H1 (cell line): ENCODE results near the gene POLDIP3. TPM values are rescaled to one million over a fixed set of nuclear protein-coding genes. Genes with fewer than 3 reads are reported as not detected.

ENCODE experiments used
- CTCF ChIA-PET: fragments of 300-600 bp; sonication (Branson Sonifier 250); formaldehyde crosslinking; loops from one replicate; lab custom pipeline; 2021; ENCODE audit not compliant: partially characterized antibody; lab: Charles Lee
- POLR2A ChIA-PET: fragments of 300-600 bp; sonication (Branson Sonifier 250); formaldehyde crosslinking; loops from one replicate; lab custom pipeline; 2021; ENCODE audit warnings: inconsistent platforms; ENCODE audit not compliant: partially characterized antibody; lab: Charles Lee
- DNase-seq, 2 experiments: peaks; one replicate each; pipeline versions ENCODE4 v3.0.0 to v3.0.0-alpha.2; 2010 to 2022; ENCODE audit warnings: low spot score in 2 of 2, low read depth in 1 of 2, mixed read lengths in 1 of 2
- FAIRE-seq: peaks from 2 replicates; lab custom pipeline; 2011; peaks lifted over from hg19 to GRCh38; lab: Jason Lieb, UNC
- H2AFZ ChIP-seq: 2 replicates; pipeline ENCODE4 v1.8.1; 2012; ENCODE audit warnings: low read length, inconsistent platforms
- H2AK5ac ChIP-seq: 2 replicates; pipeline ENCODE4 v1.6.1; 2013; ENCODE audit warnings: low read depth, low read length
- H2BK120ac ChIP-seq: replicated peaks from 2 replicates; pipeline ENCODE3; 2013; ENCODE audit warnings: low read depth, low read length, inconsistent platforms
- H2BK12ac ChIP-seq: 2 replicates; pipeline ENCODE4 v1.6.1; 2013; ENCODE audit warnings: low read depth, low read length
- H2BK15ac ChIP-seq: 2 replicates; pipeline ENCODE4 v1.6.1; 2013; ENCODE audit warnings: low read length
- H2BK20ac ChIP-seq: 2 replicates; pipeline ENCODE4 v1.6.1; 2013; ENCODE audit warnings: low read length
- H2BK5ac ChIP-seq: 2 replicates; pipeline ENCODE4 v1.6.1; 2013; ENCODE audit warnings: low read depth, low read length
- H3K14ac ChIP-seq: 2 replicates; pipeline ENCODE4 v1.6.1; 2013; ENCODE audit warnings: inconsistent platforms; ENCODE audit not compliant: insufficient read length
- H3K18ac ChIP-seq: 2 replicates; pipeline ENCODE4 v1.6.1; 2013; ENCODE audit warnings: low read length; ENCODE audit errors: extremely low read depth
- H3K23ac ChIP-seq: 2 replicates; pipeline ENCODE4 v1.6.1; 2013; ENCODE audit warnings: inconsistent platforms; ENCODE audit not compliant: insufficient read length
- H3K23me2 ChIP-seq: 2 replicates; pipeline ENCODE4 v1.6.1; 2013; ENCODE audit warnings: low read depth, low read length
- H3K27ac ChIP-seq: 2 replicates; pipeline ENCODE4 v1.6.1; 2011; ENCODE audit warnings: low read depth, low read length, inconsistent platforms
- H3K27me3 ChIP-seq, 4 experiments: replicated peaks in 1 of 4; 1 replicate in 1 of 4; 2 replicates in 3 of 4; pipeline versions ENCODE4 v1.6.1 to v1.8.1; 2011 to 2013; ENCODE audit warnings: low read length in 3 of 4, mild to moderate bottlenecking in 3 of 4, inconsistent platforms in 2 of 4, mixed read lengths in 2 of 4, moderate library complexity in 1 of 4; ENCODE audit not compliant: control insufficient read depth in 3 of 4, insufficient read depth in 3 of 4; ENCODE audit errors: extremely low read depth in 1 of 4
- H3K36me3 ChIP-seq, 4 experiments: 2 replicates each; pipeline versions ENCODE4 v1.6.1 to v1.8.1; 2011 to 2013; ENCODE audit warnings: mild to moderate bottlenecking in 4 of 4, low read length in 3 of 4, moderate library complexity in 2 of 4, control low read depth in 1 of 4, inconsistent platforms in 1 of 4; ENCODE audit not compliant: insufficient read depth in 4 of 4, control insufficient read depth in 2 of 4
- H3K4ac ChIP-seq: replicated peaks from 2 replicates; pipeline ENCODE3; 2013; ENCODE audit warnings: low read length, low read depth, mixed read lengths, inconsistent platforms; ENCODE audit not compliant: insufficient read length
- H3K4me1 ChIP-seq, 4 experiments: replicated peaks in 1 of 4; 1 replicate in 1 of 4; 2 replicates in 3 of 4; pipeline versions ENCODE4 v1.6.1 to v1.8.1; 2011 to 2013; ENCODE audit warnings: low read length in 3 of 4, inconsistent platforms in 2 of 4, mixed read lengths in 1 of 4; ENCODE audit not compliant: insufficient read depth in 4 of 4, control insufficient read depth in 3 of 4
- H3K4me2 ChIP-seq, 2 experiments: 2 replicates each; pipeline versions ENCODE4 v1.6.1 to v1.8.1; 2011 to 2013; ENCODE audit warnings: low read depth in 2 of 2, low read length in 2 of 2, control low read depth in 1 of 2, inconsistent platforms in 1 of 2, mild to moderate bottlenecking in 1 of 2; ENCODE audit not compliant: insufficient read depth in 1 of 2
- H3K4me3 ChIP-seq, 4 experiments: fragments of 200-600, 300-600 bp in 1 of 4; sonication (generic), shearing (Covaris generic), sonication (Bioruptor Twin) in 1 of 4; 2 replicates each; pipeline versions ENCODE4 v1.5.1 to v1.8.1; 2011 to 2016; ENCODE audit warnings: low read length in 4 of 4, low read depth in 3 of 4, control low read depth in 2 of 4, inconsistent platforms in 2 of 4, mild to moderate bottlenecking in 2 of 4, mixed read lengths in 1 of 4, moderate library complexity in 1 of 4; ENCODE audit not compliant: insufficient read depth in 2 of 4; ENCODE audit errors: extremely low read depth in 1 of 4
- H3K56ac ChIP-seq: replicated peaks from 2 replicates; pipeline ENCODE3; 2013; ENCODE audit warnings: low read depth, mild to moderate bottlenecking, mixed read lengths, low read length, inconsistent platforms; ENCODE audit not compliant: insufficient read length
- H3K79me1 ChIP-seq: 2 replicates; pipeline ENCODE4 v1.6.1; 2013; ENCODE audit warnings: low read depth, low read length, control low read depth
- H3K79me2 ChIP-seq, 2 experiments: 2 replicates each; pipeline versions ENCODE4 v1.6.1 to v1.8.1; 2012 to 2013; ENCODE audit warnings: low read length in 2 of 2, mild to moderate bottlenecking in 2 of 2, inconsistent platforms in 1 of 2; ENCODE audit not compliant: insufficient read depth in 2 of 2, control insufficient read depth in 1 of 2
- H3K9ac ChIP-seq, 4 experiments: replicated peaks in 1 of 4; 1 replicate in 1 of 4; 2 replicates in 3 of 4; pipeline versions ENCODE4 v1.6.1 to v1.8.1; 2011 to 2013; ENCODE audit warnings: low read depth in 3 of 4, low read length in 3 of 4, control low read depth in 2 of 4, mild to moderate bottlenecking in 2 of 4, moderate library complexity in 2 of 4, inconsistent platforms in 1 of 4; ENCODE audit errors: extremely low read depth in 1 of 4
- H3K9me3 ChIP-seq, 2 experiments: 2 replicates each; pipeline versions ENCODE4 v1.6.1 to v1.8.1; 2012 to 2013; ENCODE audit warnings: mild to moderate bottlenecking in 2 of 2, moderate library complexity in 2 of 2, control low read depth in 1 of 2, inconsistent platforms in 1 of 2, low read depth in 1 of 2, low read length in 1 of 2, mixed read lengths in 1 of 2; ENCODE audit not compliant: insufficient read depth in 2 of 2
- H4K20me1 ChIP-seq, 2 experiments: replicated peaks in 1 of 2; 2 replicates each; pipeline versions ENCODE3 to v1.8.1; 2011 to 2013; ENCODE audit warnings: inconsistent platforms in 2 of 2, low read length in 2 of 2, mild to moderate bottlenecking in 1 of 2; ENCODE audit not compliant: insufficient read depth in 2 of 2, control insufficient read depth in 1 of 2
- H4K5ac ChIP-seq: 2 replicates; pipeline ENCODE4 v1.6.1; 2013; ENCODE audit warnings: low read length, low read depth, mixed read lengths, inconsistent platforms; ENCODE audit not compliant: insufficient read length
- H4K8ac ChIP-seq: 2 replicates; pipeline ENCODE4 v1.8.0; 2013; ENCODE audit warnings: mild to moderate bottlenecking, moderate library complexity, low read length, inconsistent platforms; ENCODE audit not compliant: insufficient read depth; ENCODE audit errors: extremely low read depth
- H4K91ac ChIP-seq: replicated peaks from 2 replicates; pipeline ENCODE3; 2013; ENCODE audit warnings: low read length, mixed read lengths, inconsistent platforms; ENCODE audit not compliant: insufficient read length
- BRCA1 ChIP-seq: IDR thresholded peaks from 2 replicates; pipeline ENCODE4 v1.6.1; 2012; ENCODE audit warnings: low read depth, low read length, improper control_type of control experiment
- CBX5 ChIP-seq: fragments of 300-800, 300-1000 bp; sonication (generic); IDR thresholded peaks from 2 replicates; pipeline ENCODE4 v1.7.1; 2016; ENCODE audit warnings: antibody characterized with exemption, low read length, low read depth
- EP300 ChIP-seq, 2 experiments: IDR thresholded peaks; 1 replicate in 1 of 2; 2 replicates in 1 of 2; pipeline ENCODE4 v1.6.1; 2011 to 2012; ENCODE audit warnings: low read depth in 2 of 2, low read length in 2 of 2, mild to moderate bottlenecking in 2 of 2, borderline replicate concordance in 1 of 2, inconsistent platforms in 1 of 2, moderate library complexity in 1 of 2
- EZH2 ChIP-seq: fragments of 200-600 bp; sonication (generic); IDR thresholded peaks from 2 replicates; pipeline ENCODE4 v1.7.1; 2012; ENCODE audit warnings: low read depth, mild to moderate bottlenecking, moderate library complexity, low read length, inconsistent platforms; ENCODE audit not compliant: severe bottlenecking
- GABPA ChIP-seq: IDR thresholded peaks from 2 replicates; pipeline ENCODE4 v1.6.1; 2011; ENCODE audit warnings: mild to moderate bottlenecking, low read length, moderate library complexity, borderline replicate concordance; ENCODE audit not compliant: insufficient read depth
- POLR2A ChIP-seq, 2 experiments: IDR thresholded peaks; 1 replicate in 1 of 2; 2 replicates in 1 of 2; pipeline ENCODE4 v1.6.1; 2011; ENCODE audit warnings: low read depth in 2 of 2, low read length in 2 of 2, mild to moderate bottlenecking in 2 of 2; ENCODE audit errors: control extremely low read depth in 1 of 2
- POLR2AphosphoS5 ChIP-seq: IDR thresholded peaks from 2 replicates; pipeline ENCODE4 v1.6.1; 2011; ENCODE audit warnings: low read depth, low read length
- RXRA ChIP-seq: IDR thresholded peaks from 2 replicates; pipeline ENCODE4 v1.6.1; 2011; ENCODE audit warnings: low read depth, mild to moderate bottlenecking, low read length, moderate library complexity; ENCODE audit not compliant: insufficient read depth
- SUZ12 ChIP-seq: fragments of 200-600 bp; sonication (generic); IDR thresholded peaks from 2 replicates; pipeline ENCODE4 v1.6.1; 2012; ENCODE audit warnings: mild to moderate bottlenecking, inconsistent platforms, low read length, moderate library complexity, mixed read lengths
- YY1 ChIP-seq: IDR thresholded peaks from 2 replicates; pipeline ENCODE4 v1.6.1; 2011; ENCODE audit warnings: low read depth, mild to moderate bottlenecking, low read length
- WGBS, 2 experiments: shearing (Covaris generic) in 1 of 2; methylation state at CpG; one replicate each; pipeline versions ENCODE4 v1.1.6 to v1.1.7; 2013 to 2015; ENCODE audit warnings: low lambda C conversion rate in 2 of 2, mixed read lengths in 2 of 2, inconsistent platforms in 1 of 2, low coverage in 1 of 2, missing lambda C conversion rate in 1 of 2; ENCODE audit not compliant: insufficient replicate concordance in 2 of 2, insufficient coverage in 1 of 2, insufficient read length in 1 of 2; ENCODE audit errors: extremely low coverage in 1 of 2, missing lambda C conversion rate in 1 of 2; 5-methylcytosine and 5-hydroxymethylcytosine counted together
- polyA plus RNA-seq, 7 experiments: library from polyadenylated mRNA; depleted of rRNA in 3 of 7; stranded (reverse) in 5 of 7; unstranded in 2 of 7; fragments of >200 nt in 5 of 7; fragments of 200-250 nt in 2 of 7; gene quantifications; 1 replicate in 5 of 7; 2 replicates in 1 of 7; 4 replicates in 1 of 7; pipeline versions ENCODE4 v1.2.1 to v1.2.3, GENCODE V29; 2011 to 2013; ENCODE audit warnings: missing spikeins in 2 of 7, mixed read lengths in 2 of 7
- total RNA-seq: library from RNA; stranded (reverse); fragmentation: NEBNext Ultra II Directional; extraction: Animal tissue kit (Norgen Biotek cat#: 25700); gene quantifications from 2 replicates; pipeline ENCODE4 v1.2.1, GENCODE V29; 2021
- TF ChIP-seq, protein P1 (sequence below): IDR thresholded peaks from 2 replicates; pipeline ENCODE4 v1.6.1; 2012; ENCODE audit warnings: low read length, inconsistent platforms

The POLDIP3 gene
- total and polyA plus RNA-seq, 2 of the 8 experiments (the other 6 are each of a cell fraction or from before 2014, with no cell fraction given) = 43.5 to 84.6 TPM

DNA sequence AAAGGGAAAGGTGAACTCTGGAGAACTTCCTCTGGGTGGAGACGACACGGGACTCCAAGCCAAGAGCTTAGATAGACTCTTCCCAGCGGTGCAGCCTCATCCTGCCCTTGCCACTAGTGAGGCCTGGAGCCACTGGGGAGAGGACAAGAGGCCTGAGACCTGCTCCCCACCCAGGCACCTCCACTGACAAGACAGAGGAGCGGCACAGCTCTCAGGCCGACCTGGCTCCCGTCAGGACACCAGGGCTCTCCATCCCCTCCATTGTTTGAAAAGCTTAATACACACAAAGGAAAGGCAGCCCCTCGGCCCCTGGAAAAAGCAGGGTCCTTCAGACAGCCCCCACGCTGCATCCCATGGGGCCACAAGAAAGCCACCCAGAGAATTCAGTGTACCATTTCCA, 29.6 kb downstream of the POLDIP3 start:
- Histone ChIP-seq H3K14ac (no peak overlapping the region), H3K27me3 (no peaks in the 10 kb centered on the region), H3K4ac (no peak overlapping the region), H3K4me1 (no peaks in the 10 kb centered on the region), H3K4me2 (no peak overlapping the region), H4K91ac (no peak overlapping the region), H3K23ac (no peak overlapping the region), H2AFZ (no peak overlapping the region), H3K27ac (no peak overlapping the region), H3K79me2 (peaks cover 0 to 7% of the 10 kb centered on the region in 2 experiments; a peak in 2 of 4 replicates), H2BK12ac (no peak overlapping the region)
- WGBS, 2 experiments = 91% methylated on average over 7 of the region's 8 CpGs; no CpG with 5 or more reads in 1 of the 2 experiments
- no peak for TF ChIP-seq EP300 (IDR thresholded peaks at IDR 0.05; ENCODE audit: borderline replicate concordance in 1 of 2, low read depth in 2 of 2, low read length in 2 of 2)
- no peak for TF ChIP-seq SUZ12
- TF ChIP-seq EZH2 = no peak
- no peak for TF ChIP-seq YY1
- TF ChIP-seq BRCA1 = no peak
- TF ChIP-seq RXRA = no peak
- TF ChIP-seq GABPA = no peak
- no peak for TF ChIP-seq POLR2A (IDR thresholded peaks at IDR 0.05; ENCODE audit: control extremely low read depth in 1 of 2, low read depth in 2 of 2, low read length in 2 of 2)
- TF ChIP-seq POLR2AphosphoS5 = no peak
- no peak for TF ChIP-seq CBX5
- TF ChIP-seq, protein P1, sequence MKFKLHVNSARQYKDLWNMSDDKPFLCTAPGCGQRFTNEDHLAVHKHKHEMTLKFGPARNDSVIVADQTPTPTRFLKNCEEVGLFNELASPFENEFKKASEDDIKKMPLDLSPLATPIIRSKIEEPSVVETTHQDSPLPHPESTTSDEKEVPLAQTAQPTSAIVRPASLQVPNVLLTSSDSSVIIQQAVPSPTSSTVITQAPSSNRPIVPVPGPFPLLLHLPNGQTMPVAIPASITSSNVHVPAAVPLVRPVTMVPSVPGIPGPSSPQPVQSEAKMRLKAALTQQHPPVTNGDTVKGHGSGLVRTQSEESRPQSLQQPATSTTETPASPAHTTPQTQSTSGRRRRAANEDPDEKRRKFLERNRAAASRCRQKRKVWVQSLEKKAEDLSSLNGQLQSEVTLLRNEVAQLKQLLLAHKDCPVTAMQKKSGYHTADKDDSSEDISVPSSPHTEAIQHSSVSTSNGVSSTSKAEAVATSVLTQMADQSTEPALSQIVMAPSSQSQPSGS = no peak
- TF ChIP-seq, all 59 proteins: peak for 0
- DNase-seq = no peak
- H2BK5ac ChIP-seq = no peak overlapping the region
- H3K56ac ChIP-seq = no peak overlapping the region
- no peak for FAIRE-seq
- H3K9ac ChIP-seq = no peak overlapping the region
- CTCF ChIA-PET = interaction anchor here (1.2 to 2.3 kb wide), 4 partner anchors 8 to 27 kb away, joined by 3 to 11 read pairs (median 4); no protein-coding TSS in a partner anchor
- H2BK120ac ChIP-seq = no peak overlapping the region
- no peak overlapping the region for H4K5ac ChIP-seq
- peaks cover 0 to 4% of the 10 kb centered on the region in 2 experiments for H4K20me1 ChIP-seq
- H2BK15ac ChIP-seq = no peak overlapping the region
- no peak overlapping the region for H2AK5ac ChIP-seq
- no peaks in the 10 kb centered on the region for H3K9me3 ChIP-seq
- no peak overlapping the region for H3K18ac ChIP-seq
- POLR2A ChIA-PET = interaction anchor here (1.0 to 28.3 kb wide), 8 partner anchors 11 to 51 kb away, joined by 3 to 399 read pairs (median 6); partner anchors contain the start of gene POLDIP3
- H2BK20ac ChIP-seq = no peak overlapping the region
- H4K8ac ChIP-seq = no peak overlapping the region
- H3K36me3 ChIP-seq = peaks cover 27 to 48% (median 42%) of the 10 kb centered on the region in 4 experiments
- H3K79me1 ChIP-seq = peaks cover 1% of the 10 kb centered on the region; the same call in 1 of the 2 replicates
- H3K23me2 ChIP-seq = no peaks in the 10 kb centered on the region; the same call in 1 of the 2 replicates
- no peak overlapping the region for H3K4me3 ChIP-seq
